ENCODE measurements around the gene OR5AR1. TPM values are rescaled to one million over a fixed set of nuclear protein-coding genes. Genes with fewer than 3 reads are reported as not detected.

OR5AR1 gene
- total and polyA plus RNA-seq, 2 of the 13 experiments (the other 11 are each of a cell fraction or from before 2014, with no cell fraction given) = not detected

GRCh38 chr11:56700242-56700913, 36.9 kb downstream of the OR5AR1 start:
- no peak overlapping the region for H2AFZ ChIP-seq (ENCODE audit: low read length)
- WGBS (ENCODE audit: low lambda C conversion rate) = 3% methylated on average over 10 of the region's 10 CpGs
- ATAC-seq (no peak), DNase-seq (ENCODE audit: low spot score) (no peak), FAIRE-seq (no peak)
- intact Hi-C loops (cut with micrococcal nuclease; ENCODE audit: unreplicated experiment) = no loop called here
- H3K9ac ChIP-seq (ENCODE audit: insufficient read depth, low read depth, low read length) = no peak overlapping the region
- H4K20me1 ChIP-seq (ENCODE audit: insufficient read depth, low read length) = no peaks in the 10 kb centered on the region
- H3K79me2 ChIP-seq (ENCODE audit: insufficient read depth, low read length) = no peaks in the 10 kb centered on the region
- H3K9me3 ChIP-seq (ENCODE audit: low read length) = no peaks in the 10 kb centered on the region
- in situ Hi-C loops (cut with HindIII; ENCODE audit: extremely low pct_ligation_motif_present, low pct_unique_long_range_greater_than_20kb) = no loop called here
- H3K27me3 ChIP-seq (ENCODE audit: control insufficient read depth in 1 of 2, insufficient read depth in 2 of 2, low read length in 2 of 2) = no peaks in the 10 kb centered on the region
- TF ChIP-seq ZNF543 (CRISPR knock-in tag; IDR thresholded peaks at IDR 0.05) (no peak), ZNF614 (CRISPR knock-in tag; IDR thresholded peaks at IDR 0.05; ENCODE audit: borderline replicate concordance) (no peak), TOE1 (CRISPR knock-in tag; IDR thresholded peaks at IDR 0.05) (no peak), ZNF350 (CRISPR knock-in tag; IDR thresholded peaks at IDR 0.05; ENCODE audit: borderline replicate concordance, low read depth) (no peak), NCOA1 (CRISPR knock-in tag; IDR thresholded peaks at IDR 0.05) (no peak), ZNF432 (CRISPR knock-in tag; IDR thresholded peaks at IDR 0.05; ENCODE audit: borderline replicate concordance) (no peak), ZNF34 (CRISPR knock-in tag; IDR thresholded peaks at IDR 0.05; ENCODE audit: borderline replicate concordance) (no peak), ZNF441 (CRISPR knock-in tag; IDR thresholded peaks at IDR 0.05; ENCODE audit: borderline replicate concordance) (no peak), TSC22D2 (CRISPR knock-in tag; IDR thresholded peaks at IDR 0.05; ENCODE audit: borderline replicate concordance) (no peak)
- no peaks in the 10 kb centered on the region for H3K36me3 ChIP-seq (replicated peaks in 1 of 2; ENCODE audit: control insufficient read depth in 1 of 2, insufficient read depth in 2 of 2, low read length in 2 of 2)
- H3K4me1 ChIP-seq (ENCODE audit: insufficient read depth, low read length) = no peaks in the 10 kb centered on the region
- CTCF ChIA-PET (ENCODE audit: low intra/inter-chr PET ratio, low total read pairs) = no interaction called here
- POLR2A ChIA-PET = no interaction called here
- no peak overlapping the region for H3K4me2 ChIP-seq (ENCODE audit: low read depth, low read length)
- H3K27ac ChIP-seq (ENCODE audit: extremely low read length, insufficient read depth, low read length) = no peak overlapping the region
- no peak overlapping the region for H3K4me3 ChIP-seq (replicated peaks in 1 of 3; ENCODE audit: insufficient read depth in 1 of 3, low read depth in 2 of 3, low read length in 3 of 3)
- BruUV-seq (replicated peaks) = no TSS peak
